MCF 10A (cell line): ENCODE results near the gene BCL6B. TPM values are rescaled to one million over a fixed set of nuclear protein-coding genes. Genes with fewer than 3 reads are reported as not detected.
"Not testable (repeated sequence)": the region's sequence is repeated elsewhere in the genome, so short reads cannot be mapped to it uniquely, and the experiment has no call there.

Experiments used
- BruUV-seq: library from RNA; stranded (reverse); fragments of 400-500 nt; replicated peaks from 2 replicates; lab custom pipeline; 2021; lab: Mats Ljungman, UMichigan
- CTCF ChIA-PET: fragments of 300-600 bp; sonication (Branson Sonifier 250); formaldehyde crosslinking; extraction: SDS; loops from one replicate; lab custom pipeline; 2021; ENCODE audit warnings: antibody characterized with exemption, inconsistent platforms; lab: Yijun Ruan, JAX
- POLR2A ChIA-PET: fragments of 300-600, 350-650 bp; sonication (Branson Sonifier 250); formaldehyde crosslinking; extraction: SDS; loops from one replicate; lab custom pipeline; 2020; ENCODE audit warnings: antibody characterized with exemption, inconsistent platforms; lab: Yijun Ruan, JAX
- DNase-seq: peaks from one replicate; pipeline ENCODE4 v3.0.0-alpha.2; 2018; ENCODE audit not compliant: unreplicated experiment
- H3K27ac Mint-ChIP-seq: one replicate; pipeline ENCODE4 v1.8.0; 2022; ENCODE audit warnings: mild to moderate bottlenecking, low read depth, mixed read lengths; ENCODE audit not compliant: unreplicated experiment
- H3K27me3 Mint-ChIP-seq: one replicate; pipeline ENCODE4 v1.8.0; 2022; ENCODE audit warnings: mixed read lengths; ENCODE audit not compliant: insufficient read depth, unreplicated experiment
- H3K36me3 Mint-ChIP-seq: one replicate; pipeline ENCODE4 v1.8.0; 2022; ENCODE audit warnings: mild to moderate bottlenecking, moderate library complexity, mixed read lengths; ENCODE audit not compliant: insufficient read depth, unreplicated experiment
- H3K4me1 Mint-ChIP-seq: one replicate; pipeline ENCODE4 v1.8.0; 2022; ENCODE audit warnings: mixed read lengths; ENCODE audit not compliant: insufficient read depth, unreplicated experiment
- H3K4me3 Mint-ChIP-seq: one replicate; pipeline ENCODE4 v1.8.0; 2022; ENCODE audit warnings: mild to moderate bottlenecking, moderate library complexity, mixed read lengths; ENCODE audit not compliant: unreplicated experiment
- H3K9me3 Mint-ChIP-seq: one replicate; pipeline ENCODE4 v1.8.0; 2022; ENCODE audit warnings: mixed read lengths; ENCODE audit not compliant: unreplicated experiment
- CTCF ChIP-seq: fragments of 200-600 bp; IDR thresholded peaks from one replicate; pipeline ENCODE4 v1.8.0; 2022; ENCODE audit warnings: antibody characterized with exemption, mild to moderate bottlenecking; ENCODE audit not compliant: unreplicated experiment
- intact Hi-C: fragments of 100-400 bp; cut with micrococcal nuclease; formaldehyde crosslinking; loops from 2 replicates; pipeline ENCODE4 v1.14.1; 2022
- total RNA-seq: library from RNA; stranded (reverse); gene quantifications from 2 replicates; pipeline ENCODE4 v1.2.3, GENCODE V29; 2022

BCL6B gene
- total RNA-seq, 1 experiment from 2014 or later = not detected

GRCh38 chr17:7048968-7049367, 26.1 kb downstream of the BCL6B start:
- Mint-ChIP-seq H3K27me3 (no peaks in the 10 kb centered on the region), H3K4me3 (no peak overlapping the region), H3K4me1 (peaks cover 11% of the 10 kb centered on the region), H3K27ac (no peak overlapping the region), H3K9me3 (no peaks in the 10 kb centered on the region), H3K36me3 (no peaks in the 10 kb centered on the region)
- TF ChIP-seq CTCF = no peak
- no peak for DNase-seq
- BruUV-seq = no TSS peak
- ChIA-PET CTCF (interaction anchor here (0.5 to 5.9 kb wide), 5 partner anchors 90 to 129 kb away, joined by 3 to 124 read pairs (median 5); partner anchors contain the start of gene ASGR1), POLR2A (no interaction called here)
- intact Hi-C loops = loop anchor here (5.0 kb wide), 3 partner anchors 248 to 388 kb away; partner anchors contain the start of genes FGF11 and TMEM102

GRCh38 chr17:7050583-7050982, 27.7 kb downstream of the BCL6B start:
- intact Hi-C loops, H3K27me3 Mint-ChIP-seq, H3K4me3 Mint-ChIP-seq, H3K27ac Mint-ChIP-seq, H3K36me3 Mint-ChIP-seq, H3K9me3 Mint-ChIP-seq, BruUV-seq, DNase-seq: not testable (repeated sequence)
- ChIA-PET CTCF (interaction anchor here (0.8 to 6.4 kb wide), 8 partner anchors 12 to 215 kb away, joined by 3 to 113 read pairs (median 10); partner anchors contain the start of gene ASGR1), POLR2A (interaction anchor here (0.5 to 2.7 kb wide), 3 partner anchors 78 to 213 kb away, joined by 5 to 10 read pairs (median 7); no protein-coding TSS in a partner anchor)
- H3K4me1 Mint-ChIP-seq = peaks cover 11% of the 10 kb centered on the region

GRCh38 chr17:7056386-7056785, 33.5 kb downstream of the BCL6B start:
- Mint-ChIP-seq H3K27ac (no peak overlapping the region), H3K9me3 (no peaks in the 10 kb centered on the region), H3K36me3 (no peaks in the 10 kb centered on the region), H3K4me1 (peaks cover 18% of the 10 kb centered on the region), H3K4me3 (no peak overlapping the region), H3K27me3 (no peaks in the 10 kb centered on the region)
- intact Hi-C loops = no loop called here
- no peak for TF ChIP-seq CTCF
- POLR2A ChIA-PET = interaction anchor here (0.6 to 0.8 kb wide), 2 partner anchors 69 to 164 kb away, joined by 3 to 4 read pairs; no protein-coding TSS in a partner anchor
- CTCF ChIA-PET = interaction anchor here (0.6 to 6.4 kb wide), 4 partner anchors 10 to 139 kb away, joined by 3 to 113 read pairs (median 6); no protein-coding TSS in a partner anchor
- peak; percentile 54 for DNase-seq
- BruUV-seq = no TSS peak

- Mint-ChIP-seq H3K27ac (peak overlapping the region; percentile 25), H3K36me3 (no peaks in the 10 kb centered on the region), H3K4me1 (peaks cover 25% of the 10 kb centered on the region), H3K9me3 (no peaks in the 10 kb centered on the region), H3K4me3 (no peak overlapping the region), H3K27me3 (no peaks in the 10 kb centered on the region)
- ChIA-PET CTCF (interaction anchor here (0.6 to 2.6 kb wide), 4 partner anchors 13 to 77 kb away, joined by 3 to 22 read pairs (median 8); no protein-coding TSS in a partner anchor), POLR2A (no interaction called here)
- DNase-seq = peak; percentile 32
- no TSS peak for BruUV-seq
- TF ChIP-seq CTCF = no peak
- intact Hi-C loops = no loop called here
Observed at GRCh38 chr17:7058831-7059447, 36.1 kb downstream of the BCL6B start.
